ENCODE results near the gene DPP8. TPM values are rescaled to one million over a fixed set of nuclear protein-coding genes. Genes with fewer than 3 reads are reported as not detected.

The DPP8 gene
- total RNA-seq, 3 donors from 2014 or later (not counting 1 experiment from before 2014, with no cell fraction given), result 51.7 to 64.8 (median 62.4) TPM

- 90% methylated on average over 13 of the region's 13 CpGs for WGBS (ENCODE audit: insufficient coverage)
- intact Hi-C loops (cut with micrococcal nuclease), result no loop called here
- Histone ChIP-seq H3K4me3 (ENCODE audit: low read length) (no peak overlapping the region), H3K36me3 (ENCODE audit: control insufficient read depth, insufficient read depth, low read length) (no peaks in the 10 kb centered on the region), H3K27me3 (ENCODE audit: control insufficient read depth, insufficient read depth, low read length) (peaks cover 18% of the 10 kb centered on the region), H3K4me1 (ENCODE audit: control insufficient read depth, insufficient read depth, low read length) (no peaks in the 10 kb centered on the region), H3K9me3 (ENCODE audit: control insufficient read depth, insufficient read depth, low read length) (no peaks in the 10 kb centered on the region), H3K27ac (ENCODE audit: low read length) (no peak overlapping the region)
- Mint-ChIP-seq H3K4me1 (peaks cover 0 to 7% of the 10 kb centered on the region in 2 donors), H3K9me3 (no peaks in the 10 kb centered on the region), H3K36me3 (no peaks in the 10 kb centered on the region), H3K27ac (no peak overlapping the region), H3K27me3 (ENCODE audit: low read depth in 2 of 2) (peaks cover 32 to 47% of the 10 kb centered on the region in 2 donors), H3K4me3 (no peak overlapping the region)
- ATAC-seq (no peak), DNase-seq (no peak)
- TF ChIP-seq CTCF (IDR thresholded peaks at IDR 0.05), result no peak
These were observed 124.4 kb downstream of the DPP8 start for GRCh38 chr15:65393091-65393490.

Other genes with a start within 250 kb of the DPP8 start
- 10 to 100 TPM; 11.7 to 19.3 (median 16.4) TPM for gene PARP16, start 230.8 kb downstream of the DPP8 start, total RNA-seq
- not detected for gene RNU5A-1, start 221.6 kb downstream of the DPP8 start, total RNA-seq
- gene RNU5B-1, start 213.0 kb downstream of the DPP8 start, total RNA-seq, result 10 to 100 TPM in 1 of 3 donors, not detected in 2; 15.0 TPM
- not detected for gene IGDCC3, start 139.7 kb downstream of the DPP8 start, total RNA-seq
- gene IGDCC4, start 94.7 kb downstream of the DPP8 start, total RNA-seq, result under 1 TPM; 0.07 to 0.25 (median 0.09) TPM
- 10 to 100 TPM; 13.5 to 24.7 (median 15.1) TPM for gene HACD3, start 12.8 kb upstream of the DPP8 start, total RNA-seq
- gene INTS14, start 93.4 kb upstream of the DPP8 start, total RNA-seq, result 10 to 100 TPM; 23.5 to 33.6 (median 26.4) TPM
- 10 to 100 TPM in 1 of 3 donors, 1 to 10 TPM in 2; 6.9 to 12.5 (median 7.8) TPM for gene SLC24A1, start 104.2 kb upstream of the DPP8 start, total RNA-seq